ENCODE data around the gene FHL3. TPM values are rescaled to one million over a fixed set of nuclear protein-coding genes. Genes with fewer than 3 reads are reported as not detected.

The FHL3 gene
- total RNA-seq, 2 experiments from 2014 or later: 20.0 to 20.5 TPM

DNA sequence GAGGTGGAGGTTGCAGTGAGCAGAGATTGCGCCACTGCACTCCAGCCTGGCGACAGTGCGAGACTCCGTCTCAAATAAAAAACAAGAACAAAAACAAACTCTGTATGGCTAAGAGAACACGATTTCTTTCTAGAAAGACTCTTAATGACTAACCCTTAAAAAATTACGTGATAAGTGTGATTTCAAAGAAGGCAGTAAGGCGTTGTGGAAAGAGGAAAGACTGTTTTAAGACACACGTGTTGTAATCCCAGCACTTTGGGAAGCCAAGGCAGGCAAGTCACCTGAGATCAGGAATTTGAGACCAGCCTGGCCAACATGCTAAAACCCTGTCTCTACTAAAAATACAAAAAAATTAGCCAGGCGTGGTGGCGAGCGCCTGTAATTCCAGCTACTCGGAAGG, 41.2 kb downstream of the FHL3 start:
- ChIA-PET POLR2A (interaction anchor here (0.6 kb wide), 1 partner anchor 26 kb away, joined by 8 read pairs; the partner anchor contains the start of gene SF3A3), CTCF (interaction anchor here (1.6 kb wide), 1 partner anchor 26 kb away, joined by 3 read pairs; no protein-coding TSS in a partner anchor)

DNA sequence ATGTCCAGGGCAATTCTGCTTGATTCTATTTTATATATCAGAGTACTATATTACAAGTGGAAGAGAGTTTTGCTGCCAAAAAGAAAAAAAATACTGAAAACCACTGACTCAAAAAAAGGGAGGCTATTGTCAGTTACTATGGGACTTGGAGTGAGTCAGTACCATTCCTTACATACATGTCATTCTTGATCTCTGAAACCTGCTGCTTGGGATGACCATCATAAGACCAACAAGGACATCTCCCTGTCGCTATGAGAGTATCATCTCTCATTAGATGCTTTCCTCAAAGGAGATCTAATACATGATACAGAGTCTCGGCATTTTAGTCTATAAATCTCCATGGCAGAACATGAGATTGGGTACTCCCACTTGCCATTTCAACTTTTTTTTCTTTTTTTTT, 46.6 kb downstream of the FHL3 start:
- POLR2A ChIA-PET: interaction anchor here (1.4 kb wide), 1 partner anchor 10 kb away, joined by 4 read pairs; no protein-coding TSS in a partner anchor
- CTCF ChIA-PET: no interaction called here

DNA sequence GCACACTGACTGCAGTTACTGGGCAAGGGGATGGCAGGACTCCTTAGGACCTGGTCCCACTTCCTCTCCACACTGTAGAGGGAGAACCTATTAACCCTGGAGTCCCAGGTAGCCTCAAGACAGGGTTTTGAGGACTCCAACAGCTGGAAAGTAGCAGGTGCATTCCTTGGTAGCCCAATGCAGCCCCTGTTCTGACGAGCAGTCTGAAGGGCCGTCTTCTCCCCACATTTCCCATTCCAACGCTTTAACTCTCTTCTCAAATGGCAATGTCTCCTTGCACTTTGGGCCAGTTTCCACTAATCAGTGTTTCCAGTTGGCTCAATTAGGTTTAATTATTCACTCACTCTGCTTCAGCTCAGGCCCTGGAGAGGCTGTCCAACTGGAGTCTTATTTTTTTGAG, 49.6 kb downstream of the FHL3 start:
- ChIA-PET POLR2A (no interaction called here), CTCF (no interaction called here)

DNA sequence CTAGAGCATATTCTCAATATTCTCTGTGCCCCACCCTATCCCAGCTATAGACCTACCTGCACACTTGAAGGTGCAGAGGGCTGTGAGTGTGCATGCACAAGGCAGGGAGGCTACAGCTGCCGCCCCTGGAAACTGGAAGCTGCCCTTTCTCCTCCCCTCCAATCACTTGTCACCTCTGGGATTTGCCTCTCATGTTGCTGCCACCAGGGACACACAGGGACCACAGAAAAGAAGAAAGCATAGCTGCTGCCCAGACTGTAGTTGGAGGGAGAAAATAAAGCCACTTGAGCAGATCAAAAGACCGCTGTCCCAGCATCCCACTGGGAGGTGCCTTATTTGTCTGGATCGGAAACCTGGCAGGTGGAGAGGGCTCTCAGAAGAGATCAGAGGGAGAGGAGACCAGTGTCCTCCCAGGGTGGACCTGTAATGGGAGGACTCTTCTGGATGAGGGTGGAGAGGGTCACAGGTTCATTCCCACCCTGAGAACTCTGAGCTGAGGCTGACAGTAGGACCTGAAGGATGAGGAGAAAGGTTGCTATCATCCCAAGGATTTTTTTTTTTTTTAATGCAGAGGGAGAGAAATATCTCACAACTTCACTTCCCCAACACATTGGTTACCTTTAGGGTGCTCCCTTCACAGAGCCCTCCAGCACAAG, 50.9 kb downstream of the FHL3 start:
- ChIA-PET CTCF (no interaction called here), POLR2A (no interaction called here)

DNA sequence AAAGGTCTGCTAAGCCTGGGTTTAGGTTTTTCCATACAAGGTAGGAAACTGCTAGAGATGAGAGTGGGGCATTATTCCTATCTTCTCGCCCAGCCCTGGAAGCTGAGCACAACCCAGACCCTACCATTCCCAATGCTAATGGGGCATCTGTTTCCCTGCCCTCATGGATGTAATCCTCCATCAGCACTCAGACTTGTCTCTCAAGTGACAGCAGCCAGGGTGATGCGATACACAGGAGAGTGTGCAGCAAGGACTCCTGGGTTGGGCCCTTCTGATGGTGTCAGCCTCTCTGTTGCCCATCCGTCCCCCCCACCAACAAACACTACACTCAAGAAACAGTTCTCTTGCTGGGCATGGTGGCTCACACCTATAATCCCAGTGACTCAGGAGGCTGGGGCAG, 52.6 kb downstream of the FHL3 start:
- POLR2A ChIA-PET: no interaction called here
- CTCF ChIA-PET: no interaction called here

DNA sequence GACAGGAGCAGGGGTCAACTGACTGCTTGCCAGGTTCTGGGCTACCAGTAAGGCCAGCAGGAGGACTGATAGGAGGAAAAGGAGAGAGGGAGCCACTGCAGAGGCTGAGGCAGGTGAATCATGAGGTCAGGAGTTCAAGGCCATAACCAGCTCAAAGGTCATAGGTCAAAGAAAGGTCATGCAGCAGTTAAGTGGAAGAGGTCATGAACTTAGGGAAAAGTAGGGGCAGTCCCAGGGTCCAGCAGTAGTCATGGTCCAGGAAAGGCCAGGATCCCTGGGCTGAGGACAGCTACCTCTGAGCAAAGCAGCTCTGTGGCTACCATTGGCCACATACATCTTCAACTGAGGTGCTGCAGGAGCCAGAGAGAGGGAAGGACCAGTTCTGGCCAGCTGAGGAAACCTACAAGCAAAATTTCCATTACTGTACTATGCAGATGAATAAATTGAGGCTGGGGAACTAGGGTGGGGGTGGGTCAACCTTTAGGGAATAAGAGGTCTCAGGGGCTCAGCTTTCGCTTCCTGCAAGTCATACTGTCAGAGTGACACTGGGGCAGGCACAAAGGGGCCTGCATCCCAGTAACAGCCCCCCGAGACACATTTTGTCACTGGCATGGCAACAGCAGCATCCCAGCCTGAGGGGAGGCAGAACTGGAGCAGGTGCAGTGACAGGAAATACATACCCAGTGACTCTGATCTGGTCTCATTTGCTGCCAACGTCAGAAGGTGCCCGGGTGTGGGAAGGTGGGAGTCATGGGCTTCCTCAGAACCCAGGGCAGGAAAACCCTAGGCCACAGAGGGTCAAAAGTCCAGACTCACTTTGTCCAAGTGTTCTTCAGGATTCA, 53.3 kb downstream of the FHL3 start:
- CTCF ChIA-PET: no interaction called here
- POLR2A ChIA-PET: interaction anchor here (0.5 kb wide), 1 partner anchor 11 kb away, joined by 6 read pairs; no protein-coding TSS in a partner anchor

DNA sequence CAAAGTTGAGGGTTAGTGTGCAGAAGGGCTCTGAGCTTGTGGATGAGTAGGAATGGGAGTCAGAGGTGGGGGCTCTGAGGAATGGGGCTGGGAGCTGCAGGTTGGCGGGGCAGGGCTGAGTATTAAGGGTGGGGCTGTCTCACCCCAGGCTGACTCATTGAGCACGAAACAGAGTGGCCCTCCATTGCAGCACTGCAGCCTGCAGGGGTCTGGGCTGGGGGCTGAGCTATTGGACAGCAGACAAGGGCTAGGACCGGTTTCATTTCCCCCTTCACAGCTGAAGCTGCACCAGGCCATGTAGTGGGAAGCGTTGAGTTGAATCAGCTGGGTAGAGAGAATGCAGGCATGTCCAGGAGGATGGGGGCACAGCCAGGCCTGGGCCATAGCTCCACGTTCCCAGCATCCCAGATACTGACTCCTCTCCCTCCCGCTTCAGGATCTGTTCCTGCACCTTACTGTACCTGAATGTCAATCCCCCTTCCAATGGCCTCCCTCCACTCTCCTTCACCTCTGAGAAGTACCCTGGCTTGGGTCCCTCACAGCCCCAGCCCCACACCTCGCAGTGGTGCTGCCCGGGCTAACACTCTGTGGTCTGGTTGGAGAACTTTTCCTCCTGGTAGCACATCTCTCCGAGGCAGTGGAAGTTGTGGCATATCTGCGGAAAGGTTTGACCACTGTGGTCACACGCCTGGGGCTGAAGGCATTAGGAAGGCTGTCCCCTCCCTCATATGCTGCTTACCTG, 54.1 kb downstream of the FHL3 start:
- ChIA-PET CTCF (no interaction called here), POLR2A (no interaction called here)

DNA sequence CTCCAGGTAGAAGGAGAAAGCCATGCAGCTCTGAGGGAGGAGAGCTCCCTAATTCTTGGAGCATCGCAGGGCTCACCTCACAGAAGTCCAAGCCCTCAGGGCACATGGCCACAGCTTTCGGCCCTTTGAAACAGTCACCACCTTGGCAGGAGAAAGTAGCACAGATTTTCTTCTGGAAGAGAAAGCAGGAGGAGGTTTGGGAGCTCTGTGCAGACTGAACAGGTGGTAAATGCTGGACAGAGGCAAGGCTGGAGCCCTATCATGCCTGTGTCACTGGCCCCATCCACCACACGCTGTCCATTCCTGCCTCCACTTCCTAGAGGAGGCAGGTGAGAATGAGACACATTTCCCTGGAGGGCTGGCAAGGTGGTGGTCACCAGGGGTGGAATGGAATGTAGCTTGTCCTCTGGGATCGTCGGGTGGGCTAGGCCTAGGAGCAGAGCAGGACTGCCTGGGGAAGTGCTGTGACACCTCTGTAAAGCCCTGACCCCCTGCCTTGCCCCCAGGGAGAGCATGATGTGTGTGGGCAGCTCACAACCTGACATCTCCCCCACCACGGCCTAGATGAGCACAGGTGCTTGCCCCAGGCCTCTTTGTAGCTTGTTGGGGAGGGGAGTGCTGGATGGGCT, 55.7 kb downstream of the FHL3 start:
- CTCF ChIA-PET: interaction anchor here (0.8 kb wide), 1 partner anchor 24 kb away, joined by 3 read pairs; no protein-coding TSS in a partner anchor
- POLR2A ChIA-PET: interaction anchor here (0.5 to 0.8 kb wide), 4 partner anchors 8 to 83 kb away, joined by 3 to 7 read pairs (median 4); no protein-coding TSS in a partner anchor

DNA sequence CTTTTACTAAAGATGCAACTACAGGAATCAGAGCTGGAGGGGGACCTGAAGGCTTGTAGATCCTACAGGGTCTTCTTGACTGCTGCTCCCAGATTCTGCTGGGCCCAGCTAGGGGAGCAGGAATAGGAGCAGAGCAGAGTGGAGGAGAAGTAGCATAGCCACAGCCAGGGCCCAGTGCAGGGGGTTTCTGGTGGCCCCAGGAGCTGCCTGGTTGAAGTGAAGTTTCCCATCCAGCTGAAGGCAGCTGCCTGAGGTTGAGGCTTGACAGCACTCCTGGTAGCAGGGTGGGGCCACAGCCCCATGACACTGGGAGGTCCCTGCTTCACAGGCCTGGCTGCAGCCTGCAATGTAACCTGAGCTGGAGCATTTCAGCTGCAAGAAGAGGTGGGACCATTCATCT, 56.5 kb downstream of the FHL3 start:
- CTCF ChIA-PET: no interaction called here
- POLR2A ChIA-PET: interaction anchor here (0.5 to 0.8 kb wide), 3 partner anchors 9 to 43 kb away, joined by 3 to 7 read pairs (median 4); no protein-coding TSS in a partner anchor

DNA sequence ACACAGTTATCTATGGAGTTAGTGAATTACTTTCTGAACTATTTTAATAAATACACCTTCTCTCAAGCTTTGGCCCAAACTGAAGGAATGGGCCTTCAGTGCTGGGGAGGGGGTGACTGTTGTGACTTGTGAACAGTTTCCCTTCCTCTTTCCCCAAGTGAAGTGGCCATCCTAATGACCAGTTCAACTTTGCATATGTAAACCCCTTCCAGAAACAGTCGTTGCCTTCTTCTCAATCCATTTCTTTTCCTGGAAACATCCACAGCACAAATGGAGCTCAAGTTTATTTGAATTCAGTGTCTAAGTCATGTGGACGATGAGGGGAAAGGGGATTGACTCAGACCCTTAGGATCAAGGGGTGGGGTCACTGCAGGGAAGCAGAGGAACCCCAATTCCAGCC, 57.1 kb downstream of the FHL3 start:
- POLR2A ChIA-PET: interaction anchor here (0.6 kb wide), 1 partner anchor 10 kb away, joined by 3 read pairs; no protein-coding TSS in a partner anchor

DNA sequence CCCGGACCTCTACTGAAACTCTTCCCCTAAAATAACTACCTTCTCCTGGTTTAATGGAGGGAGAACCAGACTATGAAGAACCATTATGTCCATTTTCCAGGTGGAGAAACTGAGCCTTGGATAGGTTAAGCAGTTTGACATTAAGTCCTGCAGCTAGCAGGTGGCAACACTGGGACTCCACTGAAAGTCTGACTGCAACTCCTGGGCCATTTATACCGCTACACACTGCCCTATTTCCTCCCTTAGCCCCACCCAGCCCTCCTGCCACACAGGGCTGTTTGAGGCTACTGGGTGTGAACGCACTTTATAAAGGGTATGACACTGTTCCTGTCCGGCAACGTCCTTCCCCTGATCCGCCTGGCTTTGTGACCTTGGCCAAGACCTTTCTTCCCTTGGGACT, 58.0 kb downstream of the FHL3 start:
- POLR2A ChIA-PET: interaction anchor here (1.1 to 1.2 kb wide), 2 partner anchors 16 to 24 kb away, joined by 3 read pairs; no protein-coding TSS in a partner anchor
- CTCF ChIA-PET: no interaction called here

More for the DNA sequence above, 57.1 kb downstream of the FHL3 start:
- CTCF ChIA-PET: no interaction called here

Other genes starting within 250 kb of the FHL3 start
- gene EPHA10, start 240.4 kb downstream of the FHL3 start, total RNA-seq: under 1 TPM in 1 of 2 experiments, not detected in 1; 0.19 TPM
- 1 to 10 TPM; 5.6 to 6.3 TPM for gene MANEAL, start 211.7 kb downstream of the FHL3 start, total RNA-seq
- gene C1orf122, start 197.7 kb downstream of the FHL3 start, total RNA-seq: 10 to 100 TPM; 33.4 to 33.7 TPM
- 10 to 100 TPM; 70.4 to 75.3 TPM for gene YRDC, start 197.3 kb downstream of the FHL3 start, total RNA-seq
- 10 to 100 TPM; 32.0 to 35.8 TPM for gene MTF1, start 145.9 kb downstream of the FHL3 start, total RNA-seq
- 10 to 100 TPM; 26.0 to 27.6 TPM for gene INPP5B, start 58.5 kb downstream of the FHL3 start, total RNA-seq
- 100 to 1,000 TPM; 118 to 134 TPM for gene SF3A3, start 15.5 kb downstream of the FHL3 start, total RNA-seq
- gene UTP11, start 7.2 kb upstream of the FHL3 start, total RNA-seq: 10 to 100 TPM; 83.6 to 84.0 TPM
- under 1 TPM; 0.08 to 0.15 TPM for gene POU3F1, start 41.3 kb upstream of the FHL3 start, total RNA-seq